HEK293T (cell line): ENCODE data around the gene HMGN5.

ENCODE experiments used
- CTCF ChIA-PET: fragments of 350-600 bp; formaldehyde crosslinking; extraction: SDS; loops from one replicate; lab custom pipeline; 2021; ENCODE audit warnings: antibody characterized with exemption, inconsistent platforms; lab: Yijun Ruan, JAX
- POLR2A ChIA-PET: fragments of 350-600 bp; formaldehyde crosslinking; extraction: SDS; loops from one replicate; lab custom pipeline; 2020; ENCODE audit warnings: antibody characterized with exemption, inconsistent platforms; lab: Yijun Ruan, JAX
- DNase-seq: peaks from one replicate; pipeline ENCODE4 v3.0.0; 2012; ENCODE audit warnings: mixed read lengths; ENCODE audit errors: extremely low spot score
- ARNT ChIP-seq: fragments of 450-650 bp; IDR thresholded peaks from 2 replicates; pipeline ENCODE4 v1.6.1; 2017; ENCODE audit warnings: mild to moderate bottlenecking
- BHLHE40 ChIP-seq: fragments of 450-650 bp; IDR thresholded peaks from 2 replicates; pipeline ENCODE4 v1.6.1; 2016; ENCODE audit warnings: mild to moderate bottlenecking, moderate library complexity, borderline replicate concordance
- CTBP1 ChIP-seq: fragments of 450-650 bp; IDR thresholded peaks from 2 replicates; pipeline ENCODE4 v1.6.1; 2016; ENCODE audit warnings: borderline replicate concordance
- ELF4 ChIP-seq: fragments of 450-650 bp; IDR thresholded peaks from 2 replicates; pipeline ENCODE4 v1.6.1; 2017; ENCODE audit warnings: antibody characterized with exemption
- FOXA1 ChIP-seq: fragments of 450-650 bp; IDR thresholded peaks from 2 replicates; pipeline ENCODE4 v1.6.1; 2016; ENCODE audit warnings: mild to moderate bottlenecking
- FOXK2 ChIP-seq: fragments of 450-650 bp; IDR thresholded peaks from 2 replicates; pipeline ENCODE4 v1.6.1; 2016; ENCODE audit warnings: mild to moderate bottlenecking
- FOXM1 ChIP-seq: fragments of 450-650 bp; IDR thresholded peaks from 2 replicates; pipeline ENCODE4 v1.6.1; 2017; ENCODE audit warnings: mild to moderate bottlenecking, borderline replicate concordance
- HDGF ChIP-seq: fragments of 450-650 bp; IDR thresholded peaks from 2 replicates; pipeline ENCODE4 v1.6.1; 2017; ENCODE audit warnings: antibody characterized with exemption, borderline replicate concordance
- L3MBTL2 ChIP-seq: fragments of 450-650 bp; conservative IDR thresholded peaks from 2 replicates; pipeline ENCODE4 v1.6.1; 2016; ENCODE audit warnings: mild to moderate bottlenecking
- LEF1 ChIP-seq: fragments of 450-650 bp; IDR thresholded peaks from 2 replicates; pipeline ENCODE4 v1.6.1; 2017; ENCODE audit warnings: mild to moderate bottlenecking, borderline replicate concordance
- NFRKB ChIP-seq: fragments of 450-650 bp; IDR thresholded peaks from 2 replicates; pipeline ENCODE4 v1.6.1; 2016; ENCODE audit warnings: mild to moderate bottlenecking, moderate library complexity
- SP1 ChIP-seq: fragments of 450-650 bp; IDR thresholded peaks from 2 replicates; pipeline ENCODE4 v1.6.1; 2017
- SUZ12 ChIP-seq: fragments of 450-650 bp; IDR thresholded peaks from 2 replicates; pipeline ENCODE4 v1.6.1; 2016; ENCODE audit warnings: mild to moderate bottlenecking
- TARDBP ChIP-seq: fragments of 450-650 bp; IDR thresholded peaks from 2 replicates; pipeline ENCODE4 v1.6.1; 2016
- ZNF384 ChIP-seq: fragments of 450-650 bp; IDR thresholded peaks from 2 replicates; pipeline ENCODE4 v1.6.1; 2016
- TF ChIP-seq, protein P1 (sequence below): fragments of 450-650 bp; IDR thresholded peaks from 2 replicates; pipeline ENCODE4 v1.6.1; 2016

HMGN5 gene

DNA sequence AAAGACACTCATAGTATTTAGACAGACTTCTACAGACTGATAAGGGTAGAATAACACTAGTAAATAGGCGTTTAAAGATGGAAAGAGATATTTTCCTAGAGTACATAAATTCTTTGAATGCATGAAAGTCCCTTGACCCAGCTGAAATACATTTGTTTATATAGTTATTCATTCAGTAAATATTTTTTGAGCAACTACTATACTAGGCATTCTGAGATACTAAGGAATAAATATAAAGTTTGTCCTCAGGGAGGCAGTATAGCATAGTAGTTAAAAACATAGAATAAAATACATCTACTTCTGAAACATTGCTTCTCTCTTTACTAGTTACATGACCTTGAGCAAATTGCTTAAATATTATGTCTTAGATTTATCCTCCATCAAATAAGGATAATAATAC lies 27.4 kb downstream of the HMGN5 start:
- TF ChIP-seq FOXK2 = no peak
- no peak for TF ChIP-seq NFRKB
- TF ChIP-seq ELF4 = no peak
- TF ChIP-seq FOXM1 = no peak
- TF ChIP-seq LEF1 = no peak
- ChIA-PET CTCF (no interaction called here), POLR2A (no interaction called here)
- DNase-seq = peak; percentile 9

GRCh38 chrX:81168391-81168790 lies 33.3 kb downstream of the HMGN5 start:
- POLR2A ChIA-PET = no interaction called here
- CTCF ChIA-PET = no interaction called here
- TF ChIP-seq SP1 (no peak), CTBP1 (no peak), FOXK2 (no peak), SUZ12 (no peak), FOXM1 (no peak), ARNT (no peak), HDGF (no peak), LEF1 (no peak), ELF4 (no peak), FOXA1 (no peak), TARDBP (no peak), ZNF384 (no peak)
- TF ChIP-seq, protein P1, sequence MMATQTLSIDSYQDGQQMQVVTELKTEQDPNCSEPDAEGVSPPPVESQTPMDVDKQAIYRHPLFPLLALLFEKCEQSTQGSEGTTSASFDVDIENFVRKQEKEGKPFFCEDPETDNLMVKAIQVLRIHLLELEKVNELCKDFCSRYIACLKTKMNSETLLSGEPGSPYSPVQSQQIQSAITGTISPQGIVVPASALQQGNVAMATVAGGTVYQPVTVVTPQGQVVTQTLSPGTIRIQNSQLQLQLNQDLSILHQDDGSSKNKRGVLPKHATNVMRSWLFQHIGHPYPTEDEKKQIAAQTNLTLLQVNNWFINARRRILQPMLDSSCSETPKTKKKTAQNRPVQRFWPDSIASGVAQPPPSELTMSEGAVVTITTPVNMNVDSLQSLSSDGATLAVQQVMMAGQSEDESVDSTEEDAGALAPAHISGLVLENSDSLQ = no peak
- no peak for DNase-seq

DNA sequence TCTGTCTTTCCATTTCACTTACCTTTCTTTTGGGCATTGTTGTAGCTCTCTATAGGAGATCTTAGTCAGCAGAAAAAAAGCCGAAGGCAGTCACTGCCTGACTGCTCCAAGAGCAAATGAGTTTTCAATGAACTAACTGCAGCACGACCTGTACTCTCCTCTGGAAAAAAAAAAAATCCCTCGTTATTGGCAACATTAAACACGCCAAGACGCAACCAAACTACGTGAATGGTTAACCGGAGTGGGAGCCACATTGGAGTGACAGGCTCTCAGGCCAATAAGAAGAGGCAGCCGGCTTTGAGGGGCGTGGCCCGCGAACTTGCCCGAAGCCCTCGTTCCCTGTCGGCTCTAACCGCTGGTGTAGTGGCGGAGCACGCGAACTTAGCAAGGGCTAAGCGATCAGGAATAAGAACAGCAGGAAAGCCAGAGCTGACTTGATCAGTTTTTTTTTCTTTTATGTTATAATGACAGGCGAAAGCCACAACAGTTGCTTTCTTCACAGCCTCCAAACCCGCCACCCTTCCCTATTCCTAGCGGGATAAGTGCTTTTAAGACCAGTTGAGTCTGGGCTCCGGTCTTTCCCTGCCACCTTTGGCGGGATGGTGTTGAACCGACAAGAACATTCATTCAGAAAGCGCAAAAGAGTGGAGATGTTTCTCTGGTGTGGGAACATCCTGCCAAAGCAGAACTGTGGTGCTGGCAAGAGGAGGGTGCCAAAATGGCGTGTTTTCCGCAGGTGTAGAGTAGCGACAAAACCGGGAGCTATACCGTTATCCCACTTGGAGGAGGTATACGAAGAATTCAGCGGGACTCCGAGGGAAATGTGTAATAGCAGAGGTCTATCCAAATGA lies 80.0 kb downstream of the HMGN5 start:
- TF ChIP-seq SP1 (no peak), ZNF384 (peak; percentile 96), ARNT (no peak), L3MBTL2 (peak; percentile 67), NFRKB (no peak), FOXM1 (no peak), FOXA1 (no peak)
- TF ChIP-seq, protein P1 = peak; percentile 100
- DNase-seq = peak; percentile 86
- CTCF ChIA-PET = interaction anchor here (0.6 to 1.6 kb wide), 2 partner anchors 80 to 156 kb away, joined by 3 to 9 read pairs; partner anchors contain the start of genes HMGN5 and SH3BGRL
- POLR2A ChIA-PET = interaction anchor here (1.1 to 1.9 kb wide), 2 partner anchors 80 kb away, joined by 5 to 11 read pairs; partner anchors contain the start of genes HMGN5 and SH3BGRL

DNA sequence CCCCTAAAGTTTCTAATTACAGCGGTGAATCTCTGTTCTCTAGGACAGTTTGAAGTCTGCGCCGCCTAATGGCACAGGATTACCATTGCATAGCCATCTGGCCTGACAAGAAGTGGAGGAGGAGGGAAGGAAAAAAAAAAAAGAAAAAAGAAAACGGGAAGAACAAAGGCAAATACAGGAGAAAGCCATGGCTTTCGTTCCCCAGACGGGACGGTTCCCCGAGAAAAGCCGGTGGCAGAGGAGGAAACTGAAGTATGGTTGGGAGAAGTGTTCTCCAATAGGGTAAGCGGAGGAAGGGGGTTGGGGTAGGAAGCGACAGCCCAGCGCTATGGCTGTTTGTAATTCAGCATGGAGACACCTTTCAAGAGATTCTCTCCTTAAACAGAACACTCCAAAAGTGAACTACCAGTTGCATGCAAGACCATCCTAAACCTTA lies 80.8 kb downstream of the HMGN5 start:
- peak; percentile 93 for TF ChIP-seq ZNF384
- no peak for TF ChIP-seq ARNT
- TF ChIP-seq LEF1 = no peak
- ChIA-PET CTCF (interaction anchor here (0.6 to 1.6 kb wide), 2 partner anchors 9 to 81 kb away, joined by 3 to 9 read pairs; partner anchors contain the start of genes HMGN5 and SH3BGRL), POLR2A (interaction anchor here (0.9 to 1.9 kb wide), 2 partner anchors 81 to 312 kb away, joined by 3 to 11 read pairs; partner anchors contain the start of genes BRWD3, HMGN5 and SH3BGRL)
- DNase-seq = peak; percentile 39

DNA sequence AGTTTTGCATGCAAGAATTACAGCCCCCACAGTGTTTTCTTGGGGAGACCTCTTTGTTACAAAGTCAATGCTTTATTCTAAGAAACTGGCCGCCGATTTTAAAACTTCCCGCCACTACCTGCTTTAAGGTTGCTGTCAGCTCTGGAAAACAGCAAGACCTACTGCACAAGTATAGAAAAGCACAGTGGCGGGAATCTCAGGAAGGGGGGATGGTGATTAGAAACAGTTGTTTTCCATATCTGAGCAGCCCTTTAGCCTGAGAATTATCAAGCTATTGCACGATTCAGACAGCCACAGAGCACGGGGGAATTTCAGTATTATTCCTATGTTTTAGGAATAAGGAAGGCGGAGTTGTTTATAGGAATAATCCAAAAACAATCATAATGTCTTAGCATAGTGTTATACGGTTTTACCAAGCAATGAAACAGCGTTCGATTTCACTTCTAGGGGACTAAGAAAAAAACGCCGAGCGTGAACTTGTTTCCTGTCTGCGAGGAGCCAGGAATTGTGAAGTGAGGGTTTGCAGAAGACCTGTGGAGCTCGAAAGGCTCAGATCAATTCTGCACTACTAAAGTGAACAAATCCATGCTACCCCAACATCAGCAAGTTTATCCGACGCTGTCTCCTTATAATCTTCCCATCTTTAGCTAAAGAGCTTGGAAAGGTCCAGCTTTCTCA lies 81.3 kb downstream of the HMGN5 start:
- ChIA-PET POLR2A (interaction anchor here (0.9 to 1.9 kb wide), 2 partner anchors 81 to 311 kb away, joined by 3 to 11 read pairs; partner anchors contain the start of genes BRWD3, HMGN5 and SH3BGRL), CTCF (interaction anchor here (0.6 to 1.6 kb wide), 2 partner anchors 9 to 81 kb away, joined by 3 to 9 read pairs; partner anchors contain the start of genes HMGN5 and SH3BGRL)
- DNase-seq = peak; percentile 11
- TF ChIP-seq BHLHE40 (no peak), FOXM1 (no peak), ZNF384 (no peak), HDGF (no peak), ELF4 (no peak), SP1 (no peak), FOXK2 (no peak), CTBP1 (no peak), TARDBP (no peak), NFRKB (no peak), FOXA1 (no peak), LEF1 (no peak), L3MBTL2 (no peak), ARNT (no peak), SUZ12 (no peak)
- TF ChIP-seq, protein P1 = no peak

DNA sequence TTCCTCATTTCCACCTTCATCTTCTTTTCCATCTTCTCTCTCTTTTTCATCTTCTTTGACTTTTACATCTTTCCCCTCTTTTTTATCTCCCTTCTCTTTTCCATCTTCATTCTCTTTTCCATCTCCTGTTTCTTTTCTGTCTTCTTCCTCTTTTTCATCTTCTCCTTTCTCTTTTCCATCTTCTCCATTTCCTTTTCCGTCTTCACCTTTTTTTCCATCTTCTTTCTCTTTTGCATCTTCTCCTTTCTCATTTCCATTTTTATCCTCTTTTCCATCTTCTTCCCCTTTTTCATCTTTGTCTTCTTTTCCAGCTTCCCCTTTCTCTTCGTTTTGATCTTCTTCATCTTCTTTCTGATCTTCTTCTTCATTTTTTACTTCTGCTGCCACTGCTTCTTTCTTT lies 87.0 kb downstream of the HMGN5 start:
- POLR2A ChIA-PET = no interaction called here
- no peak for DNase-seq
- TF ChIP-seq LEF1 (no peak), SP1 (no peak), SUZ12 (no peak), CTBP1 (no peak), FOXA1 (no peak), L3MBTL2 (no peak), BHLHE40 (no peak), TARDBP (no peak), ZNF384 (no peak), FOXK2 (no peak), FOXM1 (no peak), ELF4 (no peak), HDGF (no peak), ARNT (no peak), NFRKB (no peak)
- TF ChIP-seq, protein P1 = no peak
- CTCF ChIA-PET = no interaction called here
